HEK293 (cell line): ENCODE data around the gene RAPGEF5.

Experiments
- CTCF ChIA-PET: fragments of 350-600 bp; formaldehyde crosslinking; extraction: SDS; loops from one replicate; lab custom pipeline; 2021; ENCODE audit warnings: antibody characterized with exemption; lab: Yijun Ruan, JAX
- POLR2A ChIA-PET: fragments of 300-600 bp; formaldehyde crosslinking; extraction: SDS; loops from one replicate; lab custom pipeline; 2020; ENCODE audit warnings: antibody characterized with exemption, inconsistent platforms; lab: Yijun Ruan, JAX
- H3K27ac ChIP-seq: fragments of 200-500 bp; sonication (Bioruptor generic); 2 replicates; pipeline ENCODE4 v1.5.1; 2014; ENCODE audit warnings: low read depth, low read length, control low read depth, inconsistent platforms; ENCODE audit errors: extremely low read depth
- H3K36me3 ChIP-seq, 2 experiments: fragments of 200-500 bp in 1 of 2; sonication (Bioruptor generic) in 1 of 2; 1 replicate in 1 of 2; 2 replicates in 1 of 2; pipeline ENCODE4 v1.5.1; 2014 to 2017; ENCODE audit warnings: inconsistent platforms in 2 of 2, low read length in 2 of 2; ENCODE audit not compliant: control insufficient read depth in 2 of 2, insufficient read depth in 1 of 2
- H3K4me1 ChIP-seq: fragments of 200-500 bp; sonication (Bioruptor generic); 2 replicates; pipeline ENCODE4 v1.5.1; 2014; ENCODE audit warnings: mild to moderate bottlenecking, low read length, inconsistent platforms; ENCODE audit not compliant: control insufficient read depth, insufficient read depth
- H3K4me3 ChIP-seq: 2 replicates; pipeline ENCODE4 v1.5.1; 2011; ENCODE audit warnings: low read depth, mild to moderate bottlenecking, control low read depth, low read length, moderate library complexity
- H3K9me3 ChIP-seq: fragments of 200-500 bp; sonication (Bioruptor generic); 2 replicates; pipeline ENCODE4 v1.5.1; 2014; ENCODE audit warnings: low read depth, low read length, inconsistent platforms; ENCODE audit not compliant: control insufficient read depth, insufficient read depth
- GFI1B ChIP-seq: fragments of 450-650 bp; formaldehyde crosslinking; IDR thresholded peaks from 2 replicates; pipeline ENCODE4 v1.5.1; 2016; ENCODE audit warnings: missing biosample characterization, missing genetic modification characterization
- GLI4 ChIP-seq: fragments of 450-650 bp; formaldehyde crosslinking; IDR thresholded peaks from 2 replicates; pipeline ENCODE4 v1.5.1; 2016; ENCODE audit warnings: missing biosample characterization, missing genetic modification characterization
- KLF8 ChIP-seq: fragments of 450-650 bp; formaldehyde crosslinking; IDR thresholded peaks from 2 replicates; pipeline ENCODE4 v1.5.1; 2016; ENCODE audit warnings: missing biosample characterization, missing genetic modification characterization
- MYNN ChIP-seq: fragments of 450-650 bp; formaldehyde crosslinking; IDR thresholded peaks from 2 replicates; pipeline ENCODE4 v1.5.1; 2016; ENCODE audit warnings: missing biosample characterization, missing genetic modification characterization, borderline replicate concordance
- OSR2 ChIP-seq: fragments of 450-650 bp; formaldehyde crosslinking; IDR thresholded peaks from 2 replicates; pipeline ENCODE4 v1.5.1; 2016; ENCODE audit warnings: missing biosample characterization, missing genetic modification characterization
- REPIN1 ChIP-seq: fragments of 450-650 bp; formaldehyde crosslinking; IDR thresholded peaks from 2 replicates; pipeline ENCODE4 v1.5.1; 2017; ENCODE audit warnings: missing biosample characterization, missing genetic modification characterization, low read depth
- SALL2 ChIP-seq: fragments of 450-650 bp; formaldehyde crosslinking; IDR thresholded peaks from 2 replicates; pipeline ENCODE4 v1.5.0; 2017; ENCODE audit warnings: missing biosample characterization, mild to moderate bottlenecking, missing genetic modification characterization, borderline replicate concordance
- SP2 ChIP-seq: fragments of 450-650 bp; formaldehyde crosslinking; IDR thresholded peaks from 2 replicates; pipeline ENCODE4 v1.5.1; 2016; ENCODE audit warnings: missing biosample characterization, missing genetic modification characterization
- ZFP69B ChIP-seq: fragments of 450-650 bp; formaldehyde crosslinking; IDR thresholded peaks from 2 replicates; pipeline ENCODE4 v1.5.1; 2016; ENCODE audit warnings: missing biosample characterization, missing genetic modification characterization
- ZNF140 ChIP-seq: fragments of 450-650 bp; formaldehyde crosslinking; IDR thresholded peaks from 2 replicates; pipeline ENCODE4 v1.5.1; 2016; ENCODE audit warnings: missing biosample characterization, missing genetic modification characterization
- ZNF175 ChIP-seq: fragments of 450-650 bp; formaldehyde crosslinking; IDR thresholded peaks from 2 replicates; pipeline ENCODE4 v1.5.1; 2016; ENCODE audit warnings: missing biosample characterization, missing genetic modification characterization
- ZNF202 ChIP-seq: fragments of 450-650 bp; formaldehyde crosslinking; IDR thresholded peaks from 2 replicates; pipeline ENCODE4 v1.5.1; 2016; ENCODE audit warnings: missing biosample characterization, missing genetic modification characterization, borderline replicate concordance
- ZNF239 ChIP-seq: fragments of 450-650 bp; formaldehyde crosslinking; IDR thresholded peaks from 2 replicates; pipeline ENCODE4 v1.5.1; 2016; ENCODE audit warnings: missing biosample characterization, missing genetic modification characterization
- ZNF248 ChIP-seq: fragments of 450-650 bp; formaldehyde crosslinking; IDR thresholded peaks from 2 replicates; pipeline ENCODE4 v1.5.1; 2017; ENCODE audit warnings: missing biosample characterization, missing genetic modification characterization
- ZNF335 ChIP-seq: fragments of 450-650 bp; formaldehyde crosslinking; conservative IDR thresholded peaks from 2 replicates; pipeline ENCODE4 v1.5.1; 2016; ENCODE audit warnings: missing biosample characterization, missing genetic modification characterization
- ZNF529 ChIP-seq: fragments of 450-650 bp; formaldehyde crosslinking; IDR thresholded peaks from 2 replicates; pipeline ENCODE4 v1.5.1; 2017; ENCODE audit warnings: missing genetic modification characterization, missing biosample characterization; ENCODE audit not compliant: insufficient replicate concordance
- ZNF530 ChIP-seq: fragments of 450-650 bp; formaldehyde crosslinking; IDR thresholded peaks from 2 replicates; pipeline ENCODE4 v1.5.1; 2016; ENCODE audit warnings: low read depth, missing biosample characterization, missing genetic modification characterization
- ZNF623 ChIP-seq: fragments of 450-650 bp; formaldehyde crosslinking; IDR thresholded peaks from 2 replicates; pipeline ENCODE4 v1.5.1; 2016; ENCODE audit warnings: missing biosample characterization, missing genetic modification characterization
- ZNF677 ChIP-seq: fragments of 450-650 bp; IDR thresholded peaks from 2 replicates; pipeline ENCODE4 v1.5.0; 2018; ENCODE audit warnings: missing biosample characterization, mild to moderate bottlenecking, missing genetic modification characterization, moderate library complexity
- ZNF707 ChIP-seq: fragments of 450-650 bp; formaldehyde crosslinking; IDR thresholded peaks from 2 replicates; pipeline ENCODE4 v1.5.1; 2016; ENCODE audit warnings: missing biosample characterization, missing genetic modification characterization
- ZNF76 ChIP-seq: fragments of 450-650 bp; formaldehyde crosslinking; IDR thresholded peaks from 2 replicates; pipeline ENCODE4; 2016; ENCODE audit warnings: low read depth, missing biosample characterization, missing genetic modification characterization, borderline replicate concordance
- ZNF776 ChIP-seq: fragments of 450-650 bp; formaldehyde crosslinking; IDR thresholded peaks from 2 replicates; pipeline ENCODE4 v1.5.0; 2017; ENCODE audit warnings: missing biosample characterization, missing genetic modification characterization, borderline replicate concordance
- ZNF843 ChIP-seq: fragments of 450-650 bp; formaldehyde crosslinking; IDR thresholded peaks from 2 replicates; pipeline ENCODE4 v1.5.1; 2016; ENCODE audit warnings: missing biosample characterization, missing genetic modification characterization
- TF ChIP-seq, protein P1 (sequence below): fragments of 450-650 bp; formaldehyde crosslinking; IDR thresholded peaks from 2 replicates; pipeline ENCODE4 v1.5.1; 2016; ENCODE audit warnings: missing biosample characterization, missing genetic modification characterization
- TF ChIP-seq, protein P2 (sequence below): fragments of 450-650 bp; formaldehyde crosslinking; IDR thresholded peaks from 2 replicates; pipeline ENCODE4 v1.5.1; 2016; ENCODE audit warnings: missing biosample characterization, missing genetic modification characterization, low read depth
- TF ChIP-seq, protein P3 (sequence below): fragments of 450-650 bp; formaldehyde crosslinking; IDR thresholded peaks from 2 replicates; pipeline ENCODE4 v1.5.1; 2017; ENCODE audit warnings: missing biosample characterization, missing genetic modification characterization

Gene RAPGEF5

GRCh38 chr7:22270371-22270770 lies 86.6 kb downstream of the RAPGEF5 start:
- Histone ChIP-seq H3K9me3 (no peaks in the 10 kb centered on the region), H3K4me3 (no peak overlapping the region), H3K4me1 (no peaks in the 10 kb centered on the region), H3K36me3 (no peaks in the 10 kb centered on the region), H3K27ac (no peak overlapping the region)
- POLR2A ChIA-PET = no interaction called here
- CTCF ChIA-PET = no interaction called here
- TF ChIP-seq OSR2 (tag by site-specific recombination) (no peak), ZNF529 (no peak), REPIN1 (tag by site-specific recombination) (no peak), ZNF843 (tag by site-specific recombination) (no peak), ZNF76 (no peak), ZNF335 (no peak)
- TF ChIP-seq, protein P1, sequence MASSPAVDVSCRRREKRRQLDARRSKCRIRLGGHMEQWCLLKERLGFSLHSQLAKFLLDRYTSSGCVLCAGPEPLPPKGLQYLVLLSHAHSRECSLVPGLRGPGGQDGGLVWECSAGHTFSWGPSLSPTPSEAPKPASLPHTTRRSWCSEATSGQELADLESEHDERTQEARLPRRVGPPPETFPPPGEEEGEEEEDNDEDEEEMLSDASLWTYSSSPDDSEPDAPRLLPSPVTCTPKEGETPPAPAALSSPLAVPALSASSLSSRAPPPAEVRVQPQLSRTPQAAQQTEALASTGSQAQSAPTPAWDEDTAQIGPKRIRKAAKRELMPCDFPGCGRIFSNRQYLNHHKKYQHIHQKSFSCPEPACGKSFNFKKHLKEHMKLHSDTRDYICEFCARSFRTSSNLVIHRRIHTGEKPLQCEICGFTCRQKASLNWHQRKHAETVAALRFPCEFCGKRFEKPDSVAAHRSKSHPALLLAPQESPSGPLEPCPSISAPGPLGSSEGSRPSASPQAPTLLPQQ (tag by site-specific recombination) = no peak

DNA sequence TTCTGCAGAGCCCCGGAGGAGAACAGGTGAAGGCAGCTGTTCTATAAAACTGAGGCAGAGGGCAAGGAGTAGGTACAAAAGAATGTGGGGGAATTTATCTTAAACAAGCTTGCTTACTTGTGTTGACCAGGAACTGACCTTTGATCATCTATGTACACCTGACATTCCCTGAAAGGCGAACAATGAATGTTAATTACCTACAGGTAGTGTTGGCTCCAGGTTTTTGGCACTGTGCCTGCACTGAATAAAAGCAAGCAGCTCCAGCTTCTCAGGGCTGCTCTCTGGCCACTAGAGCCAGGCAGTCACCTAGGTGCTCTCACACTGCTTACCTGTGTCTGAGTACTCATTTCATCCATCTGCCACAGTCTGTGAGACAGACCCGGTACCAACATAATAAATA lies 87.0 kb downstream of the RAPGEF5 start:
- CTCF ChIA-PET = interaction anchor here (0.7 kb wide), 1 partner anchor 160 kb away, joined by 4 read pairs; no protein-coding TSS in a partner anchor
- H3K36me3 ChIP-seq = no peaks in the 10 kb centered on the region
- POLR2A ChIA-PET = no interaction called here
- no peaks in the 10 kb centered on the region for H3K9me3 ChIP-seq
- no peak overlapping the region for H3K27ac ChIP-seq
- H3K4me1 ChIP-seq = no peaks in the 10 kb centered on the region
- TF ChIP-seq ZFP69B (tag by site-specific recombination) (no peak), ZNF175 (no peak), ZNF140 (no peak), ZNF202 (tag by site-specific recombination) (no peak), ZNF239 (tag by site-specific recombination) (no peak), ZNF677 (tag by site-specific recombination) (no peak), SP2 (tag by site-specific recombination) (no peak), GLI4 (tag by site-specific recombination) (no peak), ZNF530 (no peak), ZNF776 (no peak), KLF8 (tag by site-specific recombination) (no peak), SALL2 (no peak), ZNF248 (tag by site-specific recombination) (no peak), MYNN (tag by site-specific recombination) (no peak), ZNF707 (tag by site-specific recombination) (no peak), GFI1B (no peak), ZNF623 (tag by site-specific recombination) (no peak)
- TF ChIP-seq, protein P2, sequence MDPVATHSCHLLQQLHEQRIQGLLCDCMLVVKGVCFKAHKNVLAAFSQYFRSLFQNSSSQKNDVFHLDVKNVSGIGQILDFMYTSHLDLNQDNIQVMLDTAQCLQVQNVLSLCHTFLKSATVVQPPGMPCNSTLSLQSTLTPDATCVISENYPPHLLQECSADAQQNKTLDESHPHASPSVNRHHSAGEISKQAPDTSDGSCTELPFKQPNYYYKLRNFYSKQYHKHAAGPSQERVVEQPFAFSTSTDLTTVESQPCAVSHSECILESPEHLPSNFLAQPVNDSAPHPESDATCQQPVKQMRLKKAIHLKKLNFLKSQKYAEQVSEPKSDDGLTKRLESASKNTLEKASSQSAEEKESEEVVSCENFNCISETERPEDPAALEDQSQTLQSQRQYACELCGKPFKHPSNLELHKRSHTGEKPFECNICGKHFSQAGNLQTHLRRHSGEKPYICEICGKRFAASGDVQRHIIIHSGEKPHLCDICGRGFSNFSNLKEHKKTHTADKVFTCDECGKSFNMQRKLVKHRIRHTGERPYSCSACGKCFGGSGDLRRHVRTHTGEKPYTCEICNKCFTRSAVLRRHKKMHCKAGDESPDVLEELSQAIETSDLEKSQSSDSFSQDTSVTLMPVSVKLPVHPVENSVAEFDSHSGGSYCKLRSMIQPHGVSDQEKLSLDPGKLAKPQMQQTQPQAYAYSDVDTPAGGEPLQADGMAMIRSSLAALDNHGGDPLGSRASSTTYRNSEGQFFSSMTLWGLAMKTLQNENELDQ (tag by site-specific recombination) = no peak
- TF ChIP-seq, protein P3, sequence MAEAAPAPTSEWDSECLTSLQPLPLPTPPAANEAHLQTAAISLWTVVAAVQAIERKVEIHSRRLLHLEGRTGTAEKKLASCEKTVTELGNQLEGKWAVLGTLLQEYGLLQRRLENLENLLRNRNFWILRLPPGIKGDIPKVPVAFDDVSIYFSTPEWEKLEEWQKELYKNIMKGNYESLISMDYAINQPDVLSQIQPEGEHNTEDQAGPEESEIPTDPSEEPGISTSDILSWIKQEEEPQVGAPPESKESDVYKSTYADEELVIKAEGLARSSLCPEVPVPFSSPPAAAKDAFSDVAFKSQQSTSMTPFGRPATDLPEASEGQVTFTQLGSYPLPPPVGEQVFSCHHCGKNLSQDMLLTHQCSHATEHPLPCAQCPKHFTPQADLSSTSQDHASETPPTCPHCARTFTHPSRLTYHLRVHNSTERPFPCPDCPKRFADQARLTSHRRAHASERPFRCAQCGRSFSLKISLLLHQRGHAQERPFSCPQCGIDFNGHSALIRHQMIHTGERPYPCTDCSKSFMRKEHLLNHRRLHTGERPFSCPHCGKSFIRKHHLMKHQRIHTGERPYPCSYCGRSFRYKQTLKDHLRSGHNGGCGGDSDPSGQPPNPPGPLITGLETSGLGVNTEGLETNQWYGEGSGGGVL = no peak
- no peak overlapping the region for H3K4me3 ChIP-seq
